H1 (cell line): ENCODE results near the gene ITFG2. TPM values are rescaled to one million over a fixed set of nuclear protein-coding genes. Genes with fewer than 3 reads are reported as not detected.

Source experiments
- CTCF ChIA-PET: fragments of 300-600 bp; sonication (Branson Sonifier 250); formaldehyde crosslinking; loops from one replicate; lab custom pipeline; 2021; ENCODE audit not compliant: partially characterized antibody; lab: Charles Lee
- POLR2A ChIA-PET: fragments of 300-600 bp; sonication (Branson Sonifier 250); formaldehyde crosslinking; loops from one replicate; lab custom pipeline; 2021; ENCODE audit warnings: inconsistent platforms; ENCODE audit not compliant: partially characterized antibody; lab: Charles Lee
- DNase-seq, 2 experiments: peaks; one replicate each; pipeline versions ENCODE4 v3.0.0 to v3.0.0-alpha.2; 2010 to 2022; ENCODE audit warnings: low spot score in 2 of 2, low read depth in 1 of 2, mixed read lengths in 1 of 2
- FAIRE-seq: peaks from 2 replicates; lab custom pipeline; 2011; peaks lifted over from hg19 to GRCh38; lab: Jason Lieb, UNC
- H2AFZ ChIP-seq: 2 replicates; pipeline ENCODE4 v1.8.1; 2012; ENCODE audit warnings: low read length, inconsistent platforms
- H2AK5ac ChIP-seq: 2 replicates; pipeline ENCODE4 v1.6.1; 2013; ENCODE audit warnings: low read depth, low read length
- H2BK120ac ChIP-seq: replicated peaks from 2 replicates; pipeline ENCODE3; 2013; ENCODE audit warnings: low read depth, low read length, inconsistent platforms
- H2BK12ac ChIP-seq: 2 replicates; pipeline ENCODE4 v1.6.1; 2013; ENCODE audit warnings: low read depth, low read length
- H2BK15ac ChIP-seq: 2 replicates; pipeline ENCODE4 v1.6.1; 2013; ENCODE audit warnings: low read length
- H2BK20ac ChIP-seq: 2 replicates; pipeline ENCODE4 v1.6.1; 2013; ENCODE audit warnings: low read length
- H2BK5ac ChIP-seq: 2 replicates; pipeline ENCODE4 v1.6.1; 2013; ENCODE audit warnings: low read depth, low read length
- H3K14ac ChIP-seq: 2 replicates; pipeline ENCODE4 v1.6.1; 2013; ENCODE audit warnings: inconsistent platforms; ENCODE audit not compliant: insufficient read length
- H3K18ac ChIP-seq: 2 replicates; pipeline ENCODE4 v1.6.1; 2013; ENCODE audit warnings: low read length; ENCODE audit errors: extremely low read depth
- H3K23ac ChIP-seq: 2 replicates; pipeline ENCODE4 v1.6.1; 2013; ENCODE audit warnings: inconsistent platforms; ENCODE audit not compliant: insufficient read length
- H3K23me2 ChIP-seq: 2 replicates; pipeline ENCODE4 v1.6.1; 2013; ENCODE audit warnings: low read depth, low read length
- H3K27ac ChIP-seq: 2 replicates; pipeline ENCODE4 v1.6.1; 2011; ENCODE audit warnings: low read depth, low read length, inconsistent platforms
- H3K27me3 ChIP-seq, 4 experiments: replicated peaks in 1 of 4; 1 replicate in 1 of 4; 2 replicates in 3 of 4; pipeline versions ENCODE4 v1.6.1 to v1.8.1; 2011 to 2013; ENCODE audit warnings: low read length in 3 of 4, mild to moderate bottlenecking in 3 of 4, inconsistent platforms in 2 of 4, mixed read lengths in 2 of 4, moderate library complexity in 1 of 4; ENCODE audit not compliant: control insufficient read depth in 3 of 4, insufficient read depth in 3 of 4; ENCODE audit errors: extremely low read depth in 1 of 4
- H3K36me3 ChIP-seq, 4 experiments: 2 replicates each; pipeline versions ENCODE4 v1.6.1 to v1.8.1; 2011 to 2013; ENCODE audit warnings: mild to moderate bottlenecking in 4 of 4, low read length in 3 of 4, moderate library complexity in 2 of 4, control low read depth in 1 of 4, inconsistent platforms in 1 of 4; ENCODE audit not compliant: insufficient read depth in 4 of 4, control insufficient read depth in 2 of 4
- H3K4ac ChIP-seq: replicated peaks from 2 replicates; pipeline ENCODE3; 2013; ENCODE audit warnings: low read length, low read depth, mixed read lengths, inconsistent platforms; ENCODE audit not compliant: insufficient read length
- H3K4me1 ChIP-seq, 4 experiments: replicated peaks in 1 of 4; 1 replicate in 1 of 4; 2 replicates in 3 of 4; pipeline versions ENCODE4 v1.6.1 to v1.8.1; 2011 to 2013; ENCODE audit warnings: low read length in 3 of 4, inconsistent platforms in 2 of 4, mixed read lengths in 1 of 4; ENCODE audit not compliant: insufficient read depth in 4 of 4, control insufficient read depth in 3 of 4
- H3K4me2 ChIP-seq, 2 experiments: 2 replicates each; pipeline versions ENCODE4 v1.6.1 to v1.8.1; 2011 to 2013; ENCODE audit warnings: low read depth in 2 of 2, low read length in 2 of 2, control low read depth in 1 of 2, inconsistent platforms in 1 of 2, mild to moderate bottlenecking in 1 of 2; ENCODE audit not compliant: insufficient read depth in 1 of 2
- H3K4me3 ChIP-seq, 4 experiments: fragments of 200-600, 300-600 bp in 1 of 4; sonication (generic), shearing (Covaris generic), sonication (Bioruptor Twin) in 1 of 4; 2 replicates each; pipeline versions ENCODE4 v1.5.1 to v1.8.1; 2011 to 2016; ENCODE audit warnings: low read length in 4 of 4, low read depth in 3 of 4, control low read depth in 2 of 4, inconsistent platforms in 2 of 4, mild to moderate bottlenecking in 2 of 4, mixed read lengths in 1 of 4, moderate library complexity in 1 of 4; ENCODE audit not compliant: insufficient read depth in 2 of 4; ENCODE audit errors: extremely low read depth in 1 of 4
- H3K56ac ChIP-seq: replicated peaks from 2 replicates; pipeline ENCODE3; 2013; ENCODE audit warnings: low read depth, mild to moderate bottlenecking, mixed read lengths, low read length, inconsistent platforms; ENCODE audit not compliant: insufficient read length
- H3K79me1 ChIP-seq: 2 replicates; pipeline ENCODE4 v1.6.1; 2013; ENCODE audit warnings: low read depth, low read length, control low read depth
- H3K79me2 ChIP-seq, 2 experiments: 2 replicates each; pipeline versions ENCODE4 v1.6.1 to v1.8.1; 2012 to 2013; ENCODE audit warnings: low read length in 2 of 2, mild to moderate bottlenecking in 2 of 2, inconsistent platforms in 1 of 2; ENCODE audit not compliant: insufficient read depth in 2 of 2, control insufficient read depth in 1 of 2
- H3K9ac ChIP-seq, 4 experiments: replicated peaks in 1 of 4; 1 replicate in 1 of 4; 2 replicates in 3 of 4; pipeline versions ENCODE4 v1.6.1 to v1.8.1; 2011 to 2013; ENCODE audit warnings: low read depth in 3 of 4, low read length in 3 of 4, control low read depth in 2 of 4, mild to moderate bottlenecking in 2 of 4, moderate library complexity in 2 of 4, inconsistent platforms in 1 of 4; ENCODE audit errors: extremely low read depth in 1 of 4
- H3K9me3 ChIP-seq, 2 experiments: 2 replicates each; pipeline versions ENCODE4 v1.6.1 to v1.8.1; 2012 to 2013; ENCODE audit warnings: mild to moderate bottlenecking in 2 of 2, moderate library complexity in 2 of 2, control low read depth in 1 of 2, inconsistent platforms in 1 of 2, low read depth in 1 of 2, low read length in 1 of 2, mixed read lengths in 1 of 2; ENCODE audit not compliant: insufficient read depth in 2 of 2
- H4K20me1 ChIP-seq, 2 experiments: replicated peaks in 1 of 2; 2 replicates each; pipeline versions ENCODE3 to v1.8.1; 2011 to 2013; ENCODE audit warnings: inconsistent platforms in 2 of 2, low read length in 2 of 2, mild to moderate bottlenecking in 1 of 2; ENCODE audit not compliant: insufficient read depth in 2 of 2, control insufficient read depth in 1 of 2
- H4K5ac ChIP-seq: 2 replicates; pipeline ENCODE4 v1.6.1; 2013; ENCODE audit warnings: low read length, low read depth, mixed read lengths, inconsistent platforms; ENCODE audit not compliant: insufficient read length
- H4K8ac ChIP-seq: 2 replicates; pipeline ENCODE4 v1.8.0; 2013; ENCODE audit warnings: mild to moderate bottlenecking, moderate library complexity, low read length, inconsistent platforms; ENCODE audit not compliant: insufficient read depth; ENCODE audit errors: extremely low read depth
- H4K91ac ChIP-seq: replicated peaks from 2 replicates; pipeline ENCODE3; 2013; ENCODE audit warnings: low read length, mixed read lengths, inconsistent platforms; ENCODE audit not compliant: insufficient read length
- ASH2L ChIP-seq: fragments of 200-600, 300-600 bp; sonication (generic); IDR thresholded peaks from one replicate; pipeline ENCODE4 v1.7.1; 2017; ENCODE audit warnings: low read length
- BACH1 ChIP-seq: IDR thresholded peaks from 2 replicates; pipeline ENCODE4 v1.6.1; 2012; ENCODE audit warnings: low read length, improper control_type of control experiment
- BRCA1 ChIP-seq: IDR thresholded peaks from 2 replicates; pipeline ENCODE4 v1.6.1; 2012; ENCODE audit warnings: low read depth, low read length, improper control_type of control experiment
- CBX5 ChIP-seq: fragments of 300-800, 300-1000 bp; sonication (generic); IDR thresholded peaks from 2 replicates; pipeline ENCODE4 v1.7.1; 2016; ENCODE audit warnings: antibody characterized with exemption, low read length, low read depth
- EZH2 ChIP-seq: fragments of 200-600 bp; sonication (generic); IDR thresholded peaks from 2 replicates; pipeline ENCODE4 v1.7.1; 2012; ENCODE audit warnings: low read depth, mild to moderate bottlenecking, moderate library complexity, low read length, inconsistent platforms; ENCODE audit not compliant: severe bottlenecking
- HDAC6 ChIP-seq: IDR thresholded peaks from one replicate; pipeline ENCODE4 v1.7.1; 2012; ENCODE audit warnings: low read depth, mild to moderate bottlenecking, inconsistent platforms, low read length, moderate library complexity
- KDM1A ChIP-seq: fragments of 200-600, 300-600 bp; sonication (generic); IDR thresholded peaks from 2 replicates; pipeline ENCODE4 v1.7.1; 2016; ENCODE audit warnings: mild to moderate bottlenecking, low read length, borderline replicate concordance
- RBBP5 ChIP-seq: IDR thresholded peaks from 2 replicates; pipeline ENCODE4 v1.7.1; 2012; ENCODE audit warnings: low read depth, mild to moderate bottlenecking, inconsistent platforms, low read length, moderate library complexity, borderline replicate concordance
- SIX5 ChIP-seq: IDR thresholded peaks from 2 replicates; pipeline ENCODE4 v1.6.1; 2011; ENCODE audit warnings: mild to moderate bottlenecking, low read depth, low read length
- SP1 ChIP-seq: IDR thresholded peaks from 2 replicates; pipeline ENCODE4 v1.6.1; 2011; ENCODE audit warnings: low read depth, low read length
- TAF7 ChIP-seq: optimal IDR thresholded peaks from 2 replicates; pipeline ENCODE3; 2011; ENCODE audit warnings: low read depth, mild to moderate bottlenecking, inconsistent platforms, low read length, moderate library complexity, borderline replicate concordance
- ZNF274 ChIP-seq: IDR thresholded peaks from 2 replicates; pipeline ENCODE4 v1.7.0; 2012; ENCODE audit warnings: low read length, borderline replicate concordance; ENCODE audit errors: extremely low read depth
- WGBS, 2 experiments: shearing (Covaris generic) in 1 of 2; methylation state at CpG; one replicate each; pipeline versions ENCODE4 v1.1.6 to v1.1.7; 2013 to 2015; ENCODE audit warnings: low lambda C conversion rate in 2 of 2, mixed read lengths in 2 of 2, inconsistent platforms in 1 of 2, low coverage in 1 of 2, missing lambda C conversion rate in 1 of 2; ENCODE audit not compliant: insufficient replicate concordance in 2 of 2, insufficient coverage in 1 of 2, insufficient read length in 1 of 2; ENCODE audit errors: extremely low coverage in 1 of 2, missing lambda C conversion rate in 1 of 2; 5-methylcytosine and 5-hydroxymethylcytosine counted together
- polyA plus RNA-seq, 7 experiments: library from polyadenylated mRNA; depleted of rRNA in 3 of 7; stranded (reverse) in 5 of 7; unstranded in 2 of 7; fragments of >200 nt in 5 of 7; fragments of 200-250 nt in 2 of 7; gene quantifications; 1 replicate in 5 of 7; 2 replicates in 1 of 7; 4 replicates in 1 of 7; pipeline versions ENCODE4 v1.2.1 to v1.2.3, GENCODE V29; 2011 to 2013; ENCODE audit warnings: missing spikeins in 2 of 7, mixed read lengths in 2 of 7
- total RNA-seq: library from RNA; stranded (reverse); fragmentation: NEBNext Ultra II Directional; extraction: Animal tissue kit (Norgen Biotek cat#: 25700); gene quantifications from 2 replicates; pipeline ENCODE4 v1.2.1, GENCODE V29; 2021
- TF ChIP-seq, protein P1 (sequence below): IDR thresholded peaks from 2 replicates; pipeline ENCODE4 v1.6.1; 2011; ENCODE audit warnings: low read length, improper control_type of control experiment

The ITFG2 gene
- total and polyA plus RNA-seq, 2 of the 8 experiments (the other 6 are each of a cell fraction or from before 2014, with no cell fraction given) = 15.0 to 22.9 TPM

DNA sequence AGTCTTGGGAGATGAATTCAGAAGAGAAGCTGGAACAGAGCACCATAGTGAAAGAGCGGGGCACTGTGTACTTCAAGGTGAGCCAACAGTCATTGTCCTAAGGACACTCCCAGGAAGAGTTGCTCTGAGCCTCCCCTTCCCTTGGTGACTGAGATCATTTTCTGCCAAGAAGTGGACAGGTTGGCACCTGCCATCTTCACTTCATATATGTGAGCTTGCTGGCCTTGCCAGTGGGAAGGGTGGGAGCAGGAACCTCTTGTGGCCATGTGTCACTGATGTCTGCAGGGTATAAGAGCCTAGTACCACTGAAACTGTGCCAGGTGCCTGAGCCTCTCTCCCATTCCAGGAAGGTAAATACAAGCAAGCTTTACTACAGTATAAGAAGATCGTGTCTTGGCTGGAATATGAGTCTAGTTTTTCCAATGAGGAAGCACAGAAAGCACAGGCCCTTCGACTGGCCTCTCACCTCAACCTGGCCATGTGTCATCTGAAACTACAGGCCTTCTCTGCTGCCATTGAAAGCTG, 12.4 kb upstream of the ITFG2 start:
- Histone ChIP-seq H2BK120ac (no peak overlapping the region), H2AK5ac (no peak overlapping the region), H3K14ac (no peak overlapping the region), H4K5ac (no peak overlapping the region), H3K27ac (no peak overlapping the region), H3K56ac (no peak overlapping the region), H4K8ac (no peak overlapping the region), H3K23me2 (peaks cover 5% of the 10 kb centered on the region; the same call in 1 of the 2 replicates), H3K23ac (no peak overlapping the region), H2AFZ (no peak overlapping the region), H3K9ac (no peak overlapping the region), H3K18ac (no peak overlapping the region), H3K79me1 (peaks cover 5% of the 10 kb centered on the region; the same call in 1 of the 2 replicates), H2BK12ac (no peak overlapping the region), H4K20me1 (peaks cover 14 to 31% of the 10 kb centered on the region in 2 experiments), H3K4ac (no peak overlapping the region), H3K27me3 (no peaks in the 10 kb centered on the region), H3K4me2 (no peak overlapping the region), H2BK20ac (no peak overlapping the region), H2BK15ac (no peak overlapping the region), H3K4me1 (no peaks in the 10 kb centered on the region; a peak in 1 of 7 replicates), H3K4me3 (no peak overlapping the region), H3K36me3 (peaks cover 50 to 81% (median 69%) of the 10 kb centered on the region in 4 experiments), H4K91ac (no peak overlapping the region), H3K79me2 (peaks cover 0 to 25% of the 10 kb centered on the region in 2 experiments; a peak in 2 of 4 replicates), H2BK5ac (no peak overlapping the region), H3K9me3 (no peaks in the 10 kb centered on the region)
- ChIA-PET POLR2A (interaction anchor here (1.1 to 3.8 kb wide), 9 partner anchors 10 to 64 kb away, joined by 3 to 15 read pairs (median 4); partner anchors contain the start of gene ITFG2), CTCF (interaction anchor here (0.6 to 3.2 kb wide), 10 partner anchors 10 to 214 kb away, joined by 3 to 12 read pairs (median 3); no protein-coding TSS in a partner anchor)
- FAIRE-seq (no peak), DNase-seq (no peak)
- WGBS, 2 experiments = 91% methylated on average over 3 of the region's 3 CpGs; no CpG with 5 or more reads in 1 of the 2 experiments
- TF ChIP-seq, protein P1, sequence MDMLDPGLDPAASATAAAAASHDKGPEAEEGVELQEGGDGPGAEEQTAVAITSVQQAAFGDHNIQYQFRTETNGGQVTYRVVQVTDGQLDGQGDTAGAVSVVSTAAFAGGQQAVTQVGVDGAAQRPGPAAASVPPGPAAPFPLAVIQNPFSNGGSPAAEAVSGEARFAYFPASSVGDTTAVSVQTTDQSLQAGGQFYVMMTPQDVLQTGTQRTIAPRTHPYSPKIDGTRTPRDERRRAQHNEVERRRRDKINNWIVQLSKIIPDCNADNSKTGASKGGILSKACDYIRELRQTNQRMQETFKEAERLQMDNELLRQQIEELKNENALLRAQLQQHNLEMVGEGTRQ = no peak
- TF ChIP-seq HDAC6 (no peak), BACH1 (no peak), BRCA1 (no peak), SIX5 (no peak), ZNF274 (no peak), TAF7 (no peak), ASH2L (no peak), CBX5 (no peak), RBBP5 (no peak), SP1 (no peak), EZH2 (no peak), KDM1A (no peak)
